ENCODE measurements around the gene USP48.
A peak's percentile ranks its signal among the peaks of the same experiment; 100 is the strongest.
"Not testable (repeated sequence)": the region's sequence is repeated elsewhere in the genome, so short reads cannot be mapped to it uniquely, and the experiment has no call there.

The USP48 gene

GRCh38 chr1:21814241-21814918 lies 31.4 kb upstream of the USP48 start:
- peak; percentile 22 for DNase-seq

- no peak for DNase-seq
Observed at GRCh38 chr1:21813542-21813941, 30.6 kb upstream of the USP48 start.

GRCh38 chr1:21811875-21812305 lies 28.9 kb upstream of the USP48 start, which contains the start of gene LDLRAD2:
LDLRAD2 (plus strand) TSS chr1:21812265; CDS start chr1:21812452, 187 bp downstream.
- no peak for DNase-seq

- DNase-seq = no peak
Observed at GRCh38 chr1:21804536-21804935, 21.6 kb upstream of the USP48 start.

DNA sequence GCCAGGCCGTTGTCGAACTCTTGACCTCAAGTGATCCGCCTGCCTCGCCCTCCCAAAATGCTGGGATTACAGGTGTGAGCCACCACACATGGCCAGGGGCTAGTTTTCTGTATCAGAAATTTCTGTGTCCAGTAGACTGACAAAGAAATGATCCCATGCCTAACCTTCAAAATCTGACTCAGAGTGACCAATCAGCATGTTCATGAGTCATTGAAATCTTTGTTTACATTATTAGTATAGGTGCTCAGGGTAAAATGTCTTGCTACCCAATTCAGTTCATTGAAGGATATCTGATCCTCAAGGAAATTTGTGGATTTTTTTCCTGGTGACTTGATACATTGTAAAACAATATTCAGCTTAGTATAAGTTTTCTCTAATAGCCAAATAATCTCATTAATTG lies 18.2 kb upstream of the USP48 start:
- DNase-seq = no peak

DNA sequence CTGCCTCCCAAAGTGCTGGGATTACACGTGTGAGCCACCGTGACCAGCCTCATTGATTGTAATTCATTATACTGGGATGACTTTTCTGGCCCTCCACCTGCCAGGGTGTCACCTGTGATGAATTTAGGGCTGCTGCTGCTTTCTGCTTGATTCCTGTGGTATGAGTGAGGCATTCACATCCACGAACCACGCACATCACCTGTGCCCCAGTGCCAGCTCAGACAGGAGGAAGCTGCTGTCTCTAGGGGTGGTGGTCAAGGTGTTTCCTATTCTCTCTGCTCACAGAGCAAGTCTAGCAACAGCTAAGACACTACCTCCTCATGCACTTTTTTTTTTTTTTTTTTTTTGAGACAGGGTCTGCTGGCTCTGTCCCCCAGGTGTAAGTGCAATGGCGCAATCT lies 16.8 kb upstream of the USP48 start:
- DNase-seq = no peak

DNA sequence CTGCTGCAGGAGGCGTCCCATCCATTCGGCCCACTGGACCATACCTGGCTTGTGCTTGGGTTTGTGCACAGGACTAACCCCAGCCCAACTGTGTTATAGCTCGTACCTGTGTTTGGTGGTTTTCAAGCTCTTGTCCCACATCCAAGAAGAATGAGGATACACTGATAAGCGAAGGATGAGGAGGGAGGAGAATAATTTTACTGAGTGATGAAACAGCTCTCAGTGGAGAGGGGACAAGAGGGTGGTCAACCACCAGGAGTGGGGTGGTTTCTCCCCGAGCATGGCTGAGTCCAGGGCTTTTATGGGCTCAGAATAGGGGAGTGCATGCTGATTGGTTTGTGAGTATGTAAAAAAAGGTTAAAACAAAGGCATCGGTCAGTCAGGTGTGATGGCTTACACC lies 12.1 kb upstream of the USP48 start:
- DNase-seq = no peak

GRCh38 chr1:21794656-21795055 lies 11.7 kb upstream of the USP48 start:
- no peak for DNase-seq

- DNase-seq = no peak
Observed at GRCh38 chr1:21793104-21793503, 10.2 kb upstream of the USP48 start.

DNA sequence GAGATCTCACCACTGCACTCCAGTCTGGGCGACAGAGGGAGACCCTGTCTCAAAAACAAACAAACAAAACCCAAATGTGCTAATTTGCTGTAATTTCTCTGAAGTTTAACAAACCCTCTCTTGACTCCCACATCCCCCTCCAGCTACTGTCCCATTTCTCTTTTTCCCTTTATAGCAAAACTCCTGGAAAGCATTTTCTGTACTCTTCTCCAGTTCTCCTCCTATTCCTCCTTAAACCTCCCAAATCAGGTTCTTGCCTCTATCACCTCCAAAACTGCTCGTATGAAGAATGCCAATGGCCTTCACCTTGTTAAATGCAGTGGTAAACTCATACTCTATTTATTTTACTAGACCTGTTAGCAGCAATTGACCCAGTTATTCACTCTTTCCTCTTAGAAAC lies 3.7 kb upstream of the USP48 start:
- DNase-seq = no peak

GRCh38 chr1:21785764-21786163 lies 2.8 kb upstream of the USP48 start:
- DNase-seq = not testable (repeated sequence)

DNA sequence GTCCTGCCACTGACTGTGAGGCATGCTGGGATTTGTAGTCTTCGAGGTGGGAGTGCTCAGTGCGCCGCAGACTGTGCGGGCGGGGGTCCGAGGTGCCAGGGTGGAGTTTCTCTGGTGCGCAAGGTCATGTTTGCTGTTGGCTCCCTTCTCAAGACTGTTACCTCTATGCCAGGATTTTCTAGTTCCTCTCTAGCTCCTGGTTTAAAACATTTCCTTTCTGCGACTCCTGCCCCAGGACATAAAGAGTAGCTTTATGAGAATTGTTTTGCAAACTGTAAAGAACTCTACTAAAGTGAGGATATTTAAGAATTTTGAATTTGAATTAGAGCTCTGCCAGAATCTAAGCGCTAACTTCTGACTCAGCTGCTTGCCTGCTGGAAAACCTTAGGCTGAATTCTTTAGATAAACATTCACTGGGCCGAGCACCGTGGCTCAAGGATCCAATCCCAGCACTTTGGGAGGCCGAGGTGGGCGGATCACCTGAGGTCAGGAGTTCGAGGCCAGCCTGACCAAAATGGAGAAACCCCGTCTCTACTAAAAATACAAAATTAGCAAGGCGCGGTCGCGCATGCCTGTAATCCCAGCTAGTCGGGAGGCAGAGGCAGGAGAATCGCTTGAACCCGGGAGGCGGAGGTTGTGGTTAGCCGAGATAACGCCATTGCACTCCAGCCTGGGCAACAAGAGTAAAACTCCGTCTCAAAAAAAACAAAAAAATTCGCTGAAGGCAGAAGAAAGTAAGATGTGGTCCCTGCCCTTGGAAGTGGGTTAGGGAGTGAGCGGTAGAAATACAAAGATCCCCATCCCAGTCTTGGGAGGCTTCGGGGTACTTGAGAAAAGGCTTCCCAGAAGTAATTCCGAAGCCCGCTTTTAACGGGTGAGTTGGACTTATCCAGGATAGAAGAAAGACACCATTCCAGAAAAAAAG lies 992 bp upstream of the USP48 start:
- DNase-seq = no peak

DNA sequence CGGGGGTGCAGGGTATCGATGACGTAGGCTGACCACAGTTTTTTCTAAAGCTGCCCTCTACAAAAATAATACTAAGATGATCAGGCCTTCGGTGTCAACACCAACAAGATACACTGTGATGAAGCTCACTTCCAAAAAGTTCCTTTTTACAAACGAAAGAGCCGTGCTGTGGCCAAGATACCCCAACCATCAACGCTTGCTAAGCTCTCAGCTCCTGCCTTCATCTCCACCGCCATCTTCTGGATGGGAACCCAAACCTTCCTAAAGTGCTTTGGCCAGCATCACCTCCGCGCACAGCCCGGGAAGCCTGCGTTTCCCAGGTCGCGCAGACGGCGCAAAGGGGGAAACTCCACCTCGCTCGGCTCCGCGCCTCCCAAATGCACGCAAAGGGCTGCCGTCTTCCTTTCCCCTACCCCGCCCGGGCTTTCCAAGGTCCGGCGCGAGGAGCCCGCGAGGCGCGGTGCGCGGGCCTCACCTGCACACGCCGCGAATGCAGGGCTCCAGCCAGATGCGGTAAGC lies 541 bp downstream of the USP48 start:
- DNase-seq = peak; percentile 66

GRCh38 chr1:21781815-21782348 lies 1.1 kb downstream of the USP48 start:
- DNase-seq = no peak

DNA sequence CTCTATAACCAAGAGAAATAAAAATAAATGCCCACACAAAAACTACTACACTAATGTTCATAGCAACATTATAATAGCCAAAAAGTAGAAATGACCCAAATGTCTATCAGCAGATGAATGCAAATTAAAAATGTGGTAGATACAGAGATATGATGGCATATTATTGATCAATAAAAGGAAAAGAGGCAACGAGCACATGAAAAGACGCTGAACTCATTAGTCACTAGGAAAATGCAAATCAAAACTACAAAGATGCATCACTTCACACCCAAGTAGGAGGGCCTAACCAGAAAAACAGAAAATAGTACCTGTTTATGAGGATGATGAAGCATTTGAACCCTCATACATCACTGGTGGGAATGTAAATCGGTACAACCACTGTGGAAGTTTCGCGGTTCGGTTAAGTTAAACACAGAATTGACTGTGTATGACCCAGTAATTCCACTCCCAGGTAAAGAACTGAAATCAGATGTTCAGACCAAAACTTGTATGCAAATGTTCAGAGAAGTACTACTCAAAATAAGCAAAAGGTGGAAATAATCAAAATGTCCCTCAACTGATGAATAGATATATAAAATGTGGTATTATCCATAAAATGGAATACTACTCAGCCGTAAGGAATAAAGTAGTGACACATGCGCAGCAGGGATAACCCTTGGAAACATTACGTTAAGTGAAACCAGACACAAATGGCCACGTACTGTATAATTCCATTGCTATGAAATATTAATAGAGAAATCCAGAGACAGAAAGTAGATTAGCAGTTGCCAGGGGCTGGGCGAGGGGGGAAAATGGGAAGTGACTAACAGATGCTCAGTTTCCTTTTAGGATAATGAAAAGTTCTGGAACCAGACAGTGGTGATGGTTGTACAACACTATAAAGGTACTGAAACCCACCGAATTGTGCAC lies 3.1 kb downstream of the USP48 start:
- peak; percentile 43 for DNase-seq

DNA sequence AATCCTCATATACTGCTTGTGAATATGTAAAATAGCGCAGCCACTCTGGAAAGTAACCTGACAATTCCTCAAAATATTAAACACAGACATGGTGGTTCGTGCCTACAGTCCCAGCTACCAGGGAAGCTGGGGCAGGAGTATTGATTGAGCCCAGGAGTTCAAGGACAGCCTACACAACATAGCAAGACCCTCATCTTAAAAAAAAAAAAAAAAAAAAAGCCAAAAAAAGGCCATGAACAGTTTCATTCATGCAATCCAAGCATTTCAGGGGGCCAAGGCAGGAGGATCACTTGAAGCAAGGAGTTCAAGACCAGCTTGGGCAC lies 4.6 kb downstream of the USP48 start:
- DNase-seq = no peak

DNA sequence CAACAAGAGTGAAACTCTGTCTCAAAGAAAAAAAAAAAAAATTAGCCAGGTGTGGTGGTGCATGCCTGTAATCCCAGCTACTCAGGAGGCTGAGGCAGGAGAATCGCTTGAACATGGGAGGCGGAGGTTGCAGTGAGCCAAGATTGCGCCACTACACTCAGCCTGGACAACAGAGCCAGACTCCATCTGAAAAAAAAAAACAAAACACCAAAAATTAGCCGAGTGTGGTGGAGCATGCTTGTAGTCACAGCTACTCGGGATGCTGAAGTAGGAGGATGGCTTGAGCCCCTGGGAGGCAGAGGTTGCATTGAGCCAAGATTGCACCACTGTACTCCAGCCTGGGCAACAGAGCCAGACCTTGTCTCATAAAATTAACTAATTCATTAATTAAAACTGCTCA lies 6.0 kb downstream of the USP48 start:
- not testable (repeated sequence) for DNase-seq

DNA sequence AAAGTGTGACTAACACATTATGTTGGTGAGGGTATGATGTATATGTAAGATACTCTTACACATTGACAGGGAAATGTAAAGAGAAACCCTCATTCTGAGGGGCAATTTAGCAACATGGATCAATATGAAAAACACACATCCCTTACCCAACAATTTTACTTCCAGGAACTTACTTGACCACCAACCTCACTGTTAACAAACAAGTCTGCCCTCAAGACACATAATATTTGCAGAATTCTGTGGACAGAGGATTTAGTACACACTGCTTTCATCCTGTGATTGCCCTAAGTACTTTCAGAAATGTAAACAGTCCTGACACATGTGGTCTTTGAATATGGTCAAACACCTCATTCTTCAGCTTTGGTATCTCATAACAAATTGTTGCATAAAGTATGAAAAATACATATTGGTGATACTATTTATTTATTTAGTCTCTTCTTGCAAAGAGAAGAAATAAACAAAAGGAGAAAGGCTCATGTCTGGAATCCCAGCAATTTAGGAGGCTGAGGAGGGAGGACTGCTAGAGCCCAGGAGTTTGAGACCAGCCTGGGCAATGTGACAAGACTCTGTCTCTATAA lies 6.9 kb downstream of the USP48 start:
- DNase-seq = no peak

DNA sequence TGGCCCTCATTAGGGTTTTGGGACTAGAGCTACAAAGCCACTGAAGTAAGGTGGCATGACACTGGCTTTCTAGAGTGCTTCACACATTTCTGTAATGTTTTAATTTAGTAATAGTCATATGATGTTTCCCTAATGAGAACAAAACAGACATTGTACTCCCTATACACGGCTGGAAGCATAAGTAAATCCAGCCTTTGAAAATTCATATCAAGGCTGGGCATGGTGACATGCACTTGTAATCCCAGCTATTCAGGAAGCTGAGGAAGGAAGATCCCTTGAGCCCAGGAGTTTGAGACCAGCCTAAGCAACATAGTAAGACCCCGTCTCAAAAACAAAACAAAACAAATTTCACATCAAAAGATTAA lies 7.4 kb downstream of the USP48 start:
- DNase-seq = no peak

- DNase-seq = no peak
Observed at GRCh38 chr1:21774835-21775549, 8.0 kb downstream of the USP48 start.

GRCh38 chr1:21773585-21773984 lies 9.4 kb downstream of the USP48 start:
- DNase-seq = peak; percentile 45

GRCh38 chr1:21771672-21772071 lies 11.3 kb downstream of the USP48 start:
- DNase-seq = not testable (repeated sequence)

Data from CD4-positive, alpha-beta T cell treated with Interleukin-21 for 1 hour (primary cell).